Mammary epithelial cell (primary cell): ENCODE measurements around the gene ATXN7L1.

Experiments
- CTCF ChIP-seq, 2 donors: IDR thresholded peaks in 1 of 2; conservative IDR thresholded peaks in 1 of 2; 2 replicates each; pipeline ENCODE4 v1.5.1; 2011 to 2012; ENCODE audit warnings: inconsistent platforms in 2 of 2, low read length in 2 of 2, mild to moderate bottlenecking in 2 of 2, control low read depth in 1 of 2, low read depth in 1 of 2; ENCODE audit not compliant: insufficient read depth in 1 of 2; ENCODE audit errors: extremely low read depth in 1 of 2
- EZH2 ChIP-seq: IDR thresholded peaks from 2 replicates; pipeline ENCODE4 v1.6.1; 2012; ENCODE audit warnings: low read length, inconsistent platforms, borderline replicate concordance

- TF ChIP-seq CTCF (conservative IDR thresholded peaks at IDR 0.05 in 1 of 2, IDR thresholded peaks at IDR 0.05 in 1 of 2; ENCODE audit: extremely low read depth in 1 of 2, insufficient read depth in 1 of 2, low read depth in 1 of 2, low read length in 2 of 2) (no peak), EZH2 (no peak)
Observed at GRCh38 chr7:105585850-105586500, 290.4 kb downstream of the ATXN7L1 start.
